DMS 273 (cell line): Measurements from ENCODE around the gene KCNMA1.
A peak's percentile ranks its signal among the peaks of the same experiment; 100 is the strongest.
"Not testable (repeated sequence)": the region's sequence is repeated elsewhere in the genome, so short reads cannot be mapped to it uniquely, and the experiment has no call there.

Experiments used
- DNase-seq: peaks from one replicate; lab custom pipeline; 2025; ENCODE audit not compliant: unreplicated experiment; lab: John Stamatoyannopoulos, UW

KCNMA1 gene

DNA sequence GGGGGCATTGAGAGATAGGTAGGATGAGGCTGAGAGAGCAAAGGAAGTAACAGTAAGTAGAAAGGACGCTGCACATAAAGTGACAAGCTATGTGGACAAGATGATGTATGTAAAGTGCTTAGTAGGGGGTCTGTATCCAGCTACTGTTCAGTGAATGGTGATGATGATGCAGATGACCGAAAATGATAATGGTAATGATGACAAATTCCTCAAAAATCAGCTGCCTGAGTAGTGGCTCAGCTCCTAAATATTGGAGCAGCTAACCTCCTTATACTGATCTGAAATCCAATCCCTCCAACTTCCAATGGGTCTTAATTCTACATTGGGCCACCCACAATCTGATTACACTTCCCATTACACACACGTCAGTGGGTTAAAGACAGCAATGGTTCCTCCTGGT is 27.1 kb upstream of the KCNMA1 start:
- DNase-seq = no peak

DNA sequence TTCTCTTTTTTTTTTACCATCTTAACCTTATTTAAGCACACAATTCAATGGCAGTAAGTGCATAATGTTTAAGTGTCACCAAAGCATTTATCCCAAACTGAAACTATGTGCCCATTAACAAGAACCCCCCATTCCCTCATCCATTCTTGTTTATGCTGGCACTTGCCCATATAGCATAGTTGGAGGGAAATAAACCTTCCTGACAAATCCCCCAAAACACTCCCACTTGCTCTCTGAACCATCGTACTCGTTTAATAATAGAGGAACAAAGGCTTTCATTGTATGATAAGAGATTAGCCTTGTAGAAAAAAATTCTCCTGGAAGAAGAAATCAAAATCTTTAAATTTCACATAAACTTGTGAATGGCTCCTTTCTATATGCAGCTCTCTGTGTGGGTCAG is 26.4 kb upstream of the KCNMA1 start:
- DNase-seq = no peak

DNA sequence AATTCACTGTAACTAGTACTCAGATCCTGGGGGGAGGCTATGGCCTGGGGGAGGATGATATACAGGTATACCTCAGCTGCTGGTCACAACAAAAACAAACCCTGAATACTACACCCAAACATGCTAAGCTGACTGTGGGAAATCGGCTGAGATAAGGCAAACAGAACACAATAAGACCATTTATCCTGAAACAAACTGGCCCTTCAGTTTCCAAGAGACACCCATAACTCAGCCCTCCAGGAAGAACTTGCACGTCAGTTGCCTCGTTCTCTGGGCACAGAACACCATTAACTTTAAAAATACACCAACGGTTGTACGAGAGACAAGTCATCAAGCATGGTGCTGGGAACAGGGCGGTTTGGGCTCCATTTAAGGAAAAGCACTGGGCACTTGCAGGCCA is 24.1 kb upstream of the KCNMA1 start:
- no peak for DNase-seq

DNA sequence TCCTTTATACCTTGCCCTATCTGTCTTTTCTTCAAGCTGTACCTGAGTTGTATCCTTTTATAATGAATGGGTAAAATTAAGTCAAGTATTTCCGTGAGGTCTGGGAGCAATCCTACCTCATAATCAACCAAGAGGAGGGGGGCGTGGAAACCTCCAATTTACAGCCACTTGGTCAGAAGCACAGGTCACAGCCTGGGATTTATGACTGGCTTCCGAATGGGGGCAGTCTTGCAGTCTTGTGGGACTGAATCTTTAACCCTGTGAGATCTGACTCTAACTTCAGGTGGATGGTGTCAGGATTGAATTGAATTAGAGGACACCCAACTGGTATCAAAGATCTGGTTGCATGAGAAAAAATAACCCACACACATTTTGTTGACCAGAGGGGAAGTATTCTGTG is 23.5 kb upstream of the KCNMA1 start:
- no peak for DNase-seq

DNA sequence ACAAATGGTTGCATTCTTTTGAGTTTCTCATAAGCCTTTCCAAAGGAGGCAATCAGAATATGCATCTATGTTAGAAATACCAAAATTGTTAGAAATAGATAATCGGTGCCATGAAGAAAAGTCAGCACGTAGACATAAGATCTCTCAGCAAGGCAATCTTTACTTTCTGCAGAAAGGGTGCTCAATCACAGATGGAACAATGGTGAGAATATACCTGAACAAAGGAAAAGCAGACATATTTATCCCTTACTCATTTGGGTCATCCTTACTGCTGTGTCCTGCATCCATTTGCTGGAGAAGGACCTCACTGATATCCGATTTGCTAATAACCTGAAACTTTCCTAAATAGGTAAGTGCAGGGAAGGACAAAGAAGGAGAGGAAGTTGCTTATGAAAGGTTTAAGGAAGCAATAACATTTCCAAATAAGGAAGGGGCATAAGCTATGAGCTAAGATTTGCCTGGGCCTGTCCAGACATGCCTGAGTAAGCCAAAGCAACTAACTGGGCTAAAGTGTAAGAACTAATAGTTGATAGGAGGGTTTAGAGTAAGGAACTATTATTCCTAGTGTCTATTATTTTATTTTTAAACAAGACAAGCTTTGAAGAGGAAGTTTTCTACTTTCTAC is 21.6 kb upstream of the KCNMA1 start:
- not testable (repeated sequence) for DNase-seq

DNA sequence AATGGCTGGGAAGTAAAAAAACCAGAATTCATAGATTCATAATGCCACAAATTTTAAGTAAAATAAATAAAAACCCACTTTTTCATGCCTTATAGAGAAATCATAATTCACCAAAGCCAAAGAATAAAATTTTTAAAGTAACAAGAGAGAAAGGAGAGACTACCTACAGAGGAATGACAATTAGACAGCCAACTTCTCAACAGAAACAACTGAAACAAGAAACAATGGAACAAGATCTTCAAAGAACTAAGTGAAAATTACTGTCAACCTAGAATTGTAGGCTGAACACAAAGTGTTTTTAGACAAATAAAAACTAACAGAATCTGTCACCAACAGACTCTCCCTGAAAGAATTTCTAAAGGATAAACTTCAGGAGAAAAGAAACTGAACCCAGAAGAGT is 15.6 kb upstream of the KCNMA1 start:
- no peak for DNase-seq

DNA sequence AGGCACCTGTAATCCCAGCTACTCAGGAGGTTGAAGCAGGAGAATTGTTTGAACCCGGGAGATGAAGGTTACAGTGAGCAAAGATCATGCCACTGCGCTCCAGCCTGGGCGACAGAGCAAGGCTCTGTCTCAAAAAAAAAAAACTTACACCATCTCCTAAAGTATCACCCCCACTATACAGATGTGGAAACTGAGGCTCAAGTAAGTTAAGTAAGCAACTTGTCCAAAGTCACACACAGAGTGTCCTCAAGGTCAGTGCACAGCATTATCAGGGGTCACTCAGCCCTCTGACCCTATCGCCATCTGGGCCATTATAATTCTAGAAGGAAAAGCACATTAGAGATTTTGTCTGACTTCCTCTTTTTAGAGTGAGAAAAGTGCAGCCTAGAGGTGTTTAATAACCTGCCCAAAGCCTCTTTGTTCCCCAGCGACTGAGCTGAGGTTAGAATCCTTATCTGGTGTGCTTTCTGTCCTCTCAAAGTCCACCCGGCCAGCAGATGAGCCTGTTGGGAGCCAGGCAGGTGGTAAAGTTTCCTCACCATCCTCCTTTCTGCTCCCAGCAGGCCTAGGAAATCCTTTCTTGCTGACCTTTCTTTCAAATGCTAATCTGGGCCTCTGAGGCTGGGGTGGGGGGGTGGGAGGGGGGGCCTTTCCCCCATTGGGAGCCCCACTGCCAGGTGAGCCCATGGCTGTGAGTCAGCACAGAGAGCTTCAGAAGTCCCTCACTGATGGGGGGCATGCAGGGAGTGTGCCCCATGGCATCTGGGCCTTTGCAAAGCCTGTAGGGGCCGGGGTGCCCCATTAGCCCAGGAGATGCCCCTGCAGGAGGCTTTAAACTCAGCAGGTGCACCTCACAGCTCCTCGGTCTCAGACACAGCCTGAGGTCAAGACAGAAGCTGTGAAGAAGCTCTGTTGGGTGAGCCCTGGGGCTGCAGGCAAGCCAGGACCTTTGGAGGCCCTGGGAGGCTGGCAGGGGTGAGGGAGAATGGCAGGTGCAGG is 12.0 kb upstream of the KCNMA1 start:
- no peak for DNase-seq

DNA sequence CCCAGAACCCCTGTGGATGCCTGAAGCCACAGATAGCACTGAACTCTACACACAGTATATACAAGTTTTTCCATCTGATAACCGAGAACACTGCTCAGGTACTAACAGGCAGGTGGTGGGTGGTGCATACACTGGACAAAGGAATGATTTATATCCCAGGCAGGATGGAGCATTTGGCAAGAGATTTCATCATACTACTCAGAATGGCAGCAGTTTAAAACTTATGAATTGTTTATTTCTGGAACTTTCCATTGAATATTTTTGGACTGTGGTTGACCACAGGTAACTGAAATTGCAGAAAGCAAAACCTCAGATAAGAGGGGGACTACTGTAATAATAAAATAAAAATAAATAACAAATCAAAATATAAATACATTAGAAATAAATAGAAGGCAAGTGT is 10.9 kb upstream of the KCNMA1 start:
- DNase-seq = no peak

DNA sequence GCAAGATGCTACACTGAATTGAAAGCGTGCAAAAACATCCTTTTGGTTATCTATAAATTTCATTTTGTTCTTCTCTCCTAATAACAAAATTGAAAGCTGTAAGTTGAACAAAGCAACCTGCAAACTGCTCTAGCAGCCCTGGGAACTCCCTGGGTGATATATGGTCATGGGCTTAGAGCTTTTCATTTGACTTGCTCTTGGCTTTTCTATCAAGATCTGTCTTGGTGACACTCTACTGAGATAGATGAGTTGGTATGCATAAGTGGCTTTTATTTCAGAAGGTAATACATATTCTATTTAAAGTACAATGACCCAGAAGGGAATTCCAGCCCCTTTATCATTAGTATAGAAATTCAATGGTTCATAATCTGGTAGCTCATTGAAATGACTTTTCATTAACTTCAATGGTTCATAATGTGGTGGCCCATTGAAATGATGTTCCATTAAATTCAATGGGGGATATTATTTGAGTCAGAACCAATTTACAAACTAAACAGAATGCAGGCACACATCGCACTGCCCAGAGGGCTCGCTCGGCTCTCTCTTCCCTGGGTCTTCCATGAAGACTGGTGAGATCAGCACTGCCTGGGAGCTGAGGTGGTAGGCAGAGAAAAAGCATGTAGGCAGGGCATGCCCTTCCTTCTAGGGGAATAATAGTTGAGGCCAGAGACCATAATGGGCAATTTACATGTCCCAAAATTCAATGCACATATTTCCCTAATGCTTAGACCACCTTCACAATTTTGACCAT is 10.1 kb upstream of the KCNMA1 start:
- DNase-seq = no peak

DNA sequence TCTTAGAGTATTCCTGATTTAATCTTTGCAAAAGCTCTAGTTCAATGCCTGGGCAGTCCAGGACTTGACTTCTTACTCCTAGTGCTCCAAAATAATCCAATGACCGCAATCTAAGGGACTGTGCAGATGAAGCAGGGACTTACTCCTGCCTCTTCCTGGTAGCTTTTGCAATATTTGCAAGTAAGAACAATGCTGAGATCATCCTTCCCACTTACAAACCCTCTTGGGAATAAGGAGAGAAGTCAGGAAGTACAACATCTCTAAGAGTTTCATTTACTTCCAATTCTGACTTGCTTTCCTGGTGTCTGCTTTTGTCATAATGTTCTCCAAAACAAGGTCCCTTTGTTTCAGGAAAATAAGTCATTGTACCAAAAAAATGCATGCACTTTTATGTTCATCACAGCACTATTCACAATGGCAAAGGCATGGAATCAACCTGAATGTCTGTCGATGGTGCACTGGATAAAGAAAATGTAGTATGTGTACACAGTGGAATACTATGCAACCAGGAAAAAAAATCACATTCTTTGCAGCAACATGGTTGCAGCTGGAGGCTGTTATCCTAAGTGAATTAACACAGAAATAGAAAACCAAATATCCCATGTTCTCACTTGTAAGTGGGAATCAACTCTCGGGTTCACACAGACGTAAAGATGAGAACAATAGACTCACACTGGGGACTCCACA is 7.1 kb upstream of the KCNMA1 start:
- DNase-seq = no peak

DNA sequence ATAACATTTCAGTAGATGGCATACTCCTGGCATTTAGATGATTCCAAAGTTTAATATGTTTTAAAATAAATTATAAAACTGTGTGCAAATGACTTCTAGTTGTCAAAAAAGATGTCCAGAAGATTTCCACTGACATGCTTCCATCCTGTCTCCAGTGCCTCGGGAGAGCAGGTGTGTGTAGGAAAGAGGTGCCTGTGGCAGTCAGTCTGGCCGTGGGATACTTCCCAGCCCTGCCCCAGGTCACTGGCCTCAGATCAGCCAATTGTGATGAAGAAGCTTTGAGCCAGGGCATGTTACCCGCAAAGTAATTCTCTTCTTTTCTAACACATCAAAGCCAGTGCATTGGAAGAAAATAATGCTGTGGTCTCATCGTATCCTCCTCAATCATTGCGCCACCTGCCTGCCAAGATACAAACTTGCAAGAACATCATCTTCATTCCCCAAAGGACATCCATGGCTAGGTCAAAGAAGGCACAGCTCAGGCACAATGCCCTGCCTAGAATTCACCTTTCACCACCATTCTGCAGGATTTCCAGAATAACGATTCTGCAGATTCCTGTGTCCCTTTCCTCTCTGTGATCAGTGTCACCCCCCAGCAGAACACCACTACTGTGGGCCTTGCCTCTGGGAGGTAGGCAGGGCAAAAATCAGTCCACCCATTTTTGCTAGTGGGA is 6.3 kb upstream of the KCNMA1 start:
- peak; percentile 69 for DNase-seq

DNA sequence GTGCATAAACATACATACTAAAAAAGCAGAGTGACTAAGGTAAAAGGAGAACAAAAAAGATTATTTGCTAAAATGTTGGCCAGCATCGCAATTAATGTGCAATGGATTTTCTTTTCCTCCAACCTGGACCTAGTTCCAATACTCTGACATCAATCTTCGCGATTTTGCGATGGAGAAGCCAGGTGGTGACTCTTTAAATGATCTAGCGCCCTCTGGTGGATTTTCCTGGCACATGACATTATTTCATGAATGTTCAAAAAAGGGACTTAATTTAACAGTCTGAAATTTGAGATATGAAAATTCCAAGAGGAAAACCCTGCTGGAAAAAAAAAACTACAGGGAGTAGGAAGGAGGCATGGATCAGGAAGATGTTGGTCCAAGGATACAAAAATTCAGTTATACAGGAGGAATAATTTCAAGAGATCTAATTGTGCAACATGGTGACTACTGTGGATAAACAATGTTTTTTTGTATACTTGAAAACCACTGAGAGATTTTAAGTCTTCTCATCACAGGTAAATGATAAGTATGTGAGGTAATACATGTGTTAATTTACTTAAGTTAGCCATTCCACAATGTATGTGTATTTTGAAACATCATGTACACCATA is 4.3 kb upstream of the KCNMA1 start:
- peak; percentile 88 for DNase-seq

DNA sequence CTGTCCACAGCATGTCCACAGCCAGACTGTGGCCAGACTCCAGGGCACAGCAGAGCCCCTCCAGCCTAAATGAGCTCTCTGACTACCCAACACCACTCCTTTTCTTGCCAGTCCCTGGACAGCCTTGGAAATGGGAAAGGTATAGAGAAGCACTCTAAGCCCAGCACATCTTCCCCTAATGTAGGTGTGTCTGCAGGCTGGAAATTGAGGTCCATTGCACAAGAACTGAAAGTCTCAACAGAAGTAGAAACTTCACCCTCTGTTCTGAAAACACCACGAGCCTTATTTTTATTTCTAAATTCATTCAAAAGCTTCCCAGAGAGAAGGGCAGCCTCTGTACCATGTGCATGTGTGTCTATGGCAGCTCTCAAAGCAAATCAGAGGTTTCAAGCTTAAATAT is 3.7 kb upstream of the KCNMA1 start:
- no peak for DNase-seq

DNA sequence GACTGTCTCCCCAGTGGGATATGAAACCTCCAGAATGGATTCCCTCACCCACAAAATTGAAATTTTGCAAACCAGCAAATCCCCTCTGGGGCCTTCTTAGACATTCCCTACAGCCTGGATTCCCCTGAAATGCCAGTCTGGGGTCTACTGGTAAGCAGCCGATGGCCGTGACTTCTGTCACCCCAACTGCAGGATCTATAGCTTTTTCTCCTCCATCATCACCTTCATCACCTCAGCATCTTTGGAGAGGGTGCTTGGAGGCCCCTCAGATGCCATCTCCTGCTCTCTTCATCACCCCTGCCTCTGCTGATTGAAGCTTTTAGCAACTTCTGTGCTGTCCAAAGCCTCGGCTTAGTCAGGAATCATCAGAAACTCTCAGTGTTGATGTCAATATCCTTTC is 2.6 kb upstream of the KCNMA1 start:
- DNase-seq = no peak

DNA sequence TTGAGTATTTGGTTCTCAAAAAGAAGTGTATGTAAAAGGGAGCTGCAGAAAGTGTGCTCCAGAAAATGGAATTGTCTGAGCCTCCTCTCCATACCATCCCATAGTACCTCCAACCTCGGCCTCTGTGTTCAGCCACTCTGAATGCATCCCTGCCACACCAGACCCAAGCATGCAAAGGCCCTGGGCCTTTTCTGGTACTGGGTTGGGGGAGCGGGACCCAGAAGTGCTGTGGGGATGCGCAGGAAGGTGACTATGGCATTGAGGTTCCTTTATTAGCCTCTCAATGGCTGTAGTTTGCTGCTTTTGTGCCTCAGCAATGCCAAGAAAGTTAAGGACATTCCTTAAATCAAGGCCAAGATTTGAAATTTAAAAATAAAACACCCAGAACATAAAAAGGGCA is 2.1 kb upstream of the KCNMA1 start:
- DNase-seq = no peak

DNA sequence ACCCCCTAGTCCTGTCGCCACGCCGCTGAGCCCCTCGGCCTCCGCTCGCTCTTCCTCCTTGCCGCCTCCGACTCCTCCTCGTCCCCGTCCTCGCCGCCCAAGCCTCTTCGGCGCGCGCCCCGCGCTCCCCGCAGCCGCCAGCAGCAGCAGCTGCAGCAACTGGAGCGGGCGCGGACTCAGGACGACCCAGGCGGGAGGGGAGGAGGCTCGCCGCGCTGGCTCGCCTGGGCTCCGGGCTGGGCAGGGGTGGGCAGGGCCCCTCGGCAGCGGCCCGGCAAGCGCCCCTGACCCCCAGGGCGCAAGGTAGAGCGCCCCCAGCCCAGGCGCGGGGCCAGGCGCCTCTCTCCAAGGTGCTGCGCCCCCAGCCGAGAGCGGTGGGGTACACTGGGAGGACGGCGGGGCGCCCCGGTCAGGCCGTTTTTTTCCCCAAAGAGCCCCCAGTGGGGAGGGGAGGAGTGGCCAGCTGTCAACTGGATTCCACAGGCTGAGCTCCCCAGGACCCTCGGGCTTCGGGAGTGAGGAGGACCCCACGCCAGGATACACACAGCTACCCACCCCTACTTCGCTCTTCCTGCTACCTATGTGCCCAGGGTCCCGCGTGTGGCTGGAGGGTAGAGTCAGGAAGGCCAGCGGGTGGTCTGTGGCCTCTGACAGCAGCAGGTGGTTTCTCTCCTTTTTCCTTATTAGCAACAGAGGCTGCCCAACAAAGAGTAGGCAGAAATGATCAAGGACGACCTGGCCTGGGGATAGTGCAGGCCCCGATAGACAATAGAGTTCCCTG is 903 bp upstream of the KCNMA1 start:
- DNase-seq = peak; percentile 76

DNA sequence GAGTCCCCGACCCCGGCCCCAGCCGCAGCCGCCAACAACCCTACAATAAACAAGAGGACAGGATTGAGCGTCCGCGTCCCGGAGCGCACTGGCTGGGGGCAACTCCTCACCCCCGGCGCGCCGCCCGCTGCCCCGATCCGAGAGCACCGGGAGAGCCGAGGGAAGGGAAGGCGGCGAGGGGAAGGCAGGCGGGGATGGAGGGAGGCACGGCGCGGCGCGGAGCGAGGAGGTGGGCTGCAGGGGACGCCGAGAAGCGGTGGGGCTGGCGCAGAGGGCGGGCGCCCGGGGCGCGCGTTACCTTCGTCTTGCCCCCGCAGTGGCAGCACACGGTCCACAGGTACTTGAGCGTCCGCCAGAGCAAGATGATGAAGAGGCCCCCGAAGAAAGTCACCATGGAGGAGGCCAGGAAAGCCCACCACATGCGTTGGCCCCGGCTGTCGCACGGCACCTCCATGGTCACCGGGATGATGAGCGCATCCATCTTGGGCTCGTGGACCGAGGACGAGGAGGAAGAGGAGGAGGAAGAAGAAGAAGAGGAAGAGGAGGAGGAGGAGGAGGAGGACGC is 559 bp downstream of the KCNMA1 start:
- DNase-seq = peak; percentile 57

DNA sequence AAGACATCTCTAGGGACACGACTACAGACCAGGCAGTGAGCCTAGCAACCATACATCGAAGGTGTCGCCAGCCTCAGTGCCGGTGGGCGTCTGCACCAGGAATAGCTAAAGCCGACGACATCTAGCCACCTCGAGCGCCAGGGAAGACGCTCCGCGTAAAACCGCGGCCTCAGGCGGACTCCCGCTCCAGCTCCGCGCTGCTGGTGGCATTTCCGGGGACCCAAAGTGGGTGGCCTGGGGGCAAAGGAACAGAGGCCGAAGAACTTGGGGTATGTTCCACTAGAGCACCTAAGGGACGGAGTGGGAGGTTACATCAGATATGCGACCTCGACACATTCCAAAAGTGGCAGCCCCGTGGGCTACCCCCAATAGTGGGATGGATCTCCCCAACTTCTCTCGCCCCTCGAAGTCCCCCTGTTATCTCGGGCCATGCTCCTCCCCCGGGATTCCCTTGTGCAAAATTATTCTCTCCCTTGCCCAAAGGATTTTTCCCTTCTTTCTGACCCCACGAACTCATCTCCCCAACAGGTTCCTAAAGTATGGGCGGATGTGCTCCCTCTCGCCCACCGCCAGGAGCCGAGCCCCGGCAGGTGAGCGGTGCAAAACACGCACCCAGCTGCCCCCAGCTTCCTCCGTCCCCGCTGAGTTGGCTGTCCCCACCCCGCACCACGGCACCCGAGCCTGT is 1.2 kb downstream of the KCNMA1 start:
- no peak for DNase-seq
